H1 (cell line): ENCODE data around the gene CNBP. TPM values are rescaled to one million over a fixed set of nuclear protein-coding genes. Genes with fewer than 3 reads are reported as not detected.

Source experiments
- CTCF ChIA-PET: fragments of 300-600 bp; sonication (Branson Sonifier 250); formaldehyde crosslinking; loops from one replicate; lab custom pipeline; 2021; ENCODE audit not compliant: partially characterized antibody; lab: Charles Lee
- POLR2A ChIA-PET: fragments of 300-600 bp; sonication (Branson Sonifier 250); formaldehyde crosslinking; loops from one replicate; lab custom pipeline; 2021; ENCODE audit warnings: inconsistent platforms; ENCODE audit not compliant: partially characterized antibody; lab: Charles Lee
- DNase-seq, 2 experiments: peaks; one replicate each; pipeline versions ENCODE4 v3.0.0 to v3.0.0-alpha.2; 2010 to 2022; ENCODE audit warnings: low spot score in 2 of 2, low read depth in 1 of 2, mixed read lengths in 1 of 2
- FAIRE-seq: peaks from 2 replicates; lab custom pipeline; 2011; peaks lifted over from hg19 to GRCh38; lab: Jason Lieb, UNC
- H2AFZ ChIP-seq: 2 replicates; pipeline ENCODE4 v1.8.1; 2012; ENCODE audit warnings: low read length, inconsistent platforms
- H2AK5ac ChIP-seq: 2 replicates; pipeline ENCODE4 v1.6.1; 2013; ENCODE audit warnings: low read depth, low read length
- H2BK120ac ChIP-seq: replicated peaks from 2 replicates; pipeline ENCODE3; 2013; ENCODE audit warnings: low read depth, low read length, inconsistent platforms
- H2BK12ac ChIP-seq: 2 replicates; pipeline ENCODE4 v1.6.1; 2013; ENCODE audit warnings: low read depth, low read length
- H2BK15ac ChIP-seq: 2 replicates; pipeline ENCODE4 v1.6.1; 2013; ENCODE audit warnings: low read length
- H2BK20ac ChIP-seq: 2 replicates; pipeline ENCODE4 v1.6.1; 2013; ENCODE audit warnings: low read length
- H2BK5ac ChIP-seq: 2 replicates; pipeline ENCODE4 v1.6.1; 2013; ENCODE audit warnings: low read depth, low read length
- H3K14ac ChIP-seq: 2 replicates; pipeline ENCODE4 v1.6.1; 2013; ENCODE audit warnings: inconsistent platforms; ENCODE audit not compliant: insufficient read length
- H3K18ac ChIP-seq: 2 replicates; pipeline ENCODE4 v1.6.1; 2013; ENCODE audit warnings: low read length; ENCODE audit errors: extremely low read depth
- H3K23ac ChIP-seq: 2 replicates; pipeline ENCODE4 v1.6.1; 2013; ENCODE audit warnings: inconsistent platforms; ENCODE audit not compliant: insufficient read length
- H3K23me2 ChIP-seq: 2 replicates; pipeline ENCODE4 v1.6.1; 2013; ENCODE audit warnings: low read depth, low read length
- H3K27ac ChIP-seq: 2 replicates; pipeline ENCODE4 v1.6.1; 2011; ENCODE audit warnings: low read depth, low read length, inconsistent platforms
- H3K27me3 ChIP-seq, 4 experiments: replicated peaks in 1 of 4; 1 replicate in 1 of 4; 2 replicates in 3 of 4; pipeline versions ENCODE4 v1.6.1 to v1.8.1; 2011 to 2013; ENCODE audit warnings: low read length in 3 of 4, mild to moderate bottlenecking in 3 of 4, inconsistent platforms in 2 of 4, mixed read lengths in 2 of 4, moderate library complexity in 1 of 4; ENCODE audit not compliant: control insufficient read depth in 3 of 4, insufficient read depth in 3 of 4; ENCODE audit errors: extremely low read depth in 1 of 4
- H3K36me3 ChIP-seq, 4 experiments: 2 replicates each; pipeline versions ENCODE4 v1.6.1 to v1.8.1; 2011 to 2013; ENCODE audit warnings: mild to moderate bottlenecking in 4 of 4, low read length in 3 of 4, moderate library complexity in 2 of 4, control low read depth in 1 of 4, inconsistent platforms in 1 of 4; ENCODE audit not compliant: insufficient read depth in 4 of 4, control insufficient read depth in 2 of 4
- H3K4ac ChIP-seq: replicated peaks from 2 replicates; pipeline ENCODE3; 2013; ENCODE audit warnings: low read length, low read depth, mixed read lengths, inconsistent platforms; ENCODE audit not compliant: insufficient read length
- H3K4me1 ChIP-seq, 4 experiments: replicated peaks in 1 of 4; 1 replicate in 1 of 4; 2 replicates in 3 of 4; pipeline versions ENCODE4 v1.6.1 to v1.8.1; 2011 to 2013; ENCODE audit warnings: low read length in 3 of 4, inconsistent platforms in 2 of 4, mixed read lengths in 1 of 4; ENCODE audit not compliant: insufficient read depth in 4 of 4, control insufficient read depth in 3 of 4
- H3K4me2 ChIP-seq, 2 experiments: 2 replicates each; pipeline versions ENCODE4 v1.6.1 to v1.8.1; 2011 to 2013; ENCODE audit warnings: low read depth in 2 of 2, low read length in 2 of 2, control low read depth in 1 of 2, inconsistent platforms in 1 of 2, mild to moderate bottlenecking in 1 of 2; ENCODE audit not compliant: insufficient read depth in 1 of 2
- H3K4me3 ChIP-seq, 4 experiments: fragments of 200-600, 300-600 bp in 1 of 4; sonication (generic), shearing (Covaris generic), sonication (Bioruptor Twin) in 1 of 4; 2 replicates each; pipeline versions ENCODE4 v1.5.1 to v1.8.1; 2011 to 2016; ENCODE audit warnings: low read length in 4 of 4, low read depth in 3 of 4, control low read depth in 2 of 4, inconsistent platforms in 2 of 4, mild to moderate bottlenecking in 2 of 4, mixed read lengths in 1 of 4, moderate library complexity in 1 of 4; ENCODE audit not compliant: insufficient read depth in 2 of 4; ENCODE audit errors: extremely low read depth in 1 of 4
- H3K56ac ChIP-seq: replicated peaks from 2 replicates; pipeline ENCODE3; 2013; ENCODE audit warnings: low read depth, mild to moderate bottlenecking, mixed read lengths, low read length, inconsistent platforms; ENCODE audit not compliant: insufficient read length
- H3K79me1 ChIP-seq: 2 replicates; pipeline ENCODE4 v1.6.1; 2013; ENCODE audit warnings: low read depth, low read length, control low read depth
- H3K79me2 ChIP-seq, 2 experiments: 2 replicates each; pipeline versions ENCODE4 v1.6.1 to v1.8.1; 2012 to 2013; ENCODE audit warnings: low read length in 2 of 2, mild to moderate bottlenecking in 2 of 2, inconsistent platforms in 1 of 2; ENCODE audit not compliant: insufficient read depth in 2 of 2, control insufficient read depth in 1 of 2
- H3K9ac ChIP-seq, 4 experiments: replicated peaks in 1 of 4; 1 replicate in 1 of 4; 2 replicates in 3 of 4; pipeline versions ENCODE4 v1.6.1 to v1.8.1; 2011 to 2013; ENCODE audit warnings: low read depth in 3 of 4, low read length in 3 of 4, control low read depth in 2 of 4, mild to moderate bottlenecking in 2 of 4, moderate library complexity in 2 of 4, inconsistent platforms in 1 of 4; ENCODE audit errors: extremely low read depth in 1 of 4
- H3K9me3 ChIP-seq, 2 experiments: 2 replicates each; pipeline versions ENCODE4 v1.6.1 to v1.8.1; 2012 to 2013; ENCODE audit warnings: mild to moderate bottlenecking in 2 of 2, moderate library complexity in 2 of 2, control low read depth in 1 of 2, inconsistent platforms in 1 of 2, low read depth in 1 of 2, low read length in 1 of 2, mixed read lengths in 1 of 2; ENCODE audit not compliant: insufficient read depth in 2 of 2
- H4K20me1 ChIP-seq, 2 experiments: replicated peaks in 1 of 2; 2 replicates each; pipeline versions ENCODE3 to v1.8.1; 2011 to 2013; ENCODE audit warnings: inconsistent platforms in 2 of 2, low read length in 2 of 2, mild to moderate bottlenecking in 1 of 2; ENCODE audit not compliant: insufficient read depth in 2 of 2, control insufficient read depth in 1 of 2
- H4K5ac ChIP-seq: 2 replicates; pipeline ENCODE4 v1.6.1; 2013; ENCODE audit warnings: low read length, low read depth, mixed read lengths, inconsistent platforms; ENCODE audit not compliant: insufficient read length
- H4K8ac ChIP-seq: 2 replicates; pipeline ENCODE4 v1.8.0; 2013; ENCODE audit warnings: mild to moderate bottlenecking, moderate library complexity, low read length, inconsistent platforms; ENCODE audit not compliant: insufficient read depth; ENCODE audit errors: extremely low read depth
- H4K91ac ChIP-seq: replicated peaks from 2 replicates; pipeline ENCODE3; 2013; ENCODE audit warnings: low read length, mixed read lengths, inconsistent platforms; ENCODE audit not compliant: insufficient read length
- EP300 ChIP-seq, 2 experiments: IDR thresholded peaks; 1 replicate in 1 of 2; 2 replicates in 1 of 2; pipeline ENCODE4 v1.6.1; 2011 to 2012; ENCODE audit warnings: low read depth in 2 of 2, low read length in 2 of 2, mild to moderate bottlenecking in 2 of 2, borderline replicate concordance in 1 of 2, inconsistent platforms in 1 of 2, moderate library complexity in 1 of 2
- EZH2 ChIP-seq: fragments of 200-600 bp; sonication (generic); IDR thresholded peaks from 2 replicates; pipeline ENCODE4 v1.7.1; 2012; ENCODE audit warnings: low read depth, mild to moderate bottlenecking, moderate library complexity, low read length, inconsistent platforms; ENCODE audit not compliant: severe bottlenecking
- RNF2 ChIP-seq: fragments of 200-900, 300-1000 bp; sonication (generic); IDR thresholded peaks from 2 replicates; pipeline ENCODE4 v1.7.1; 2016; ENCODE audit warnings: borderline replicate concordance, low read depth, mild to moderate bottlenecking, antibody characterized with exemption, low read length; ENCODE audit not compliant: poor library complexity, severe bottlenecking; ENCODE audit errors: missing control alignments
- SAP30 ChIP-seq: fragments of 300-600 bp; sonication (generic); IDR thresholded peaks from 2 replicates; pipeline ENCODE4 v1.7.1; 2012; ENCODE audit warnings: low read length, moderate library complexity, mild to moderate bottlenecking, inconsistent platforms; ENCODE audit not compliant: insufficient read depth, insufficient replicate concordance
- SP1 ChIP-seq: IDR thresholded peaks from 2 replicates; pipeline ENCODE4 v1.6.1; 2011; ENCODE audit warnings: low read depth, low read length
- TAF1 ChIP-seq: IDR thresholded peaks from 2 replicates; pipeline ENCODE4 v1.6.1; 2011; ENCODE audit warnings: mild to moderate bottlenecking, low read depth, low read length
- TEAD4 ChIP-seq: IDR thresholded peaks from 2 replicates; pipeline ENCODE4 v1.6.1; 2012; ENCODE audit warnings: low read depth, low read length, inconsistent platforms, mixed read lengths
- WGBS, 2 experiments: shearing (Covaris generic) in 1 of 2; methylation state at CpG; one replicate each; pipeline versions ENCODE4 v1.1.6 to v1.1.7; 2013 to 2015; ENCODE audit warnings: low lambda C conversion rate in 2 of 2, mixed read lengths in 2 of 2, inconsistent platforms in 1 of 2, low coverage in 1 of 2, missing lambda C conversion rate in 1 of 2; ENCODE audit not compliant: insufficient replicate concordance in 2 of 2, insufficient coverage in 1 of 2, insufficient read length in 1 of 2; ENCODE audit errors: extremely low coverage in 1 of 2, missing lambda C conversion rate in 1 of 2; 5-methylcytosine and 5-hydroxymethylcytosine counted together
- polyA plus RNA-seq, 7 experiments: library from polyadenylated mRNA; depleted of rRNA in 3 of 7; stranded (reverse) in 5 of 7; unstranded in 2 of 7; fragments of >200 nt in 5 of 7; fragments of 200-250 nt in 2 of 7; gene quantifications; 1 replicate in 5 of 7; 2 replicates in 1 of 7; 4 replicates in 1 of 7; pipeline versions ENCODE4 v1.2.1 to v1.2.3, GENCODE V29; 2011 to 2013; ENCODE audit warnings: missing spikeins in 2 of 7, mixed read lengths in 2 of 7
- total RNA-seq: library from RNA; stranded (reverse); fragmentation: NEBNext Ultra II Directional; extraction: Animal tissue kit (Norgen Biotek cat#: 25700); gene quantifications from 2 replicates; pipeline ENCODE4 v1.2.1, GENCODE V29; 2021

Gene CNBP
- total and polyA plus RNA-seq, 2 of the 8 experiments (the other 6 are each of a cell fraction or from before 2014, with no cell fraction given) = 315 to 371 TPM

DNA sequence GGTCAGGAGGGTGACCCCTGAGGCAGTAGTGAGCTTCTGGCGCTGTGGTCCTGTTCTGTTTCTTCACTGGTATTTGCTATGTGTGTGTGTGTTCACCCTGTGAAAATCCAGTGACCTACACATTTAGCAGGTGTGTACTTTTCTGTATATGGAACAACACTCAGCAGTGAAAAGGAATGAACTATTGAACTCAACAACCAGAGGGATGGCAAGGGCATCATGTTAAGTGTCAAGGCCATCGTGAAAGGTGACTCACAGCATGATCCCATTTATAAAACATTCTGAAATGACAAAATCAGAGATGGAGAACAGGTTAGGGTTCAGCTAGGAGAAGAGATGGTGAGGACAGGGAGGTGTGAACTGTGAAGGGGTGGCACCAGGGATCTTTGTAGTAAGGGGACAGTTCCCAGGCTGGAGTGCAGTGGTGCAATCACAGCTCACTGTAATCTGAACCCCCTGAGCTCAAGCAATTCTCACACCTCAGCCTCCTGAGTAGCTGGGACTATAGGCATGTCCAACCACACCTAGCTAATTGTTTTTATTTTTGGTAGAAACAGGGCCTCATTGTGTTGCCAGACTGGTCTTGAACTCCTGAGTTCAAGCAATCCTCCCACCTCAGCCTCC, 52.1 kb downstream of the CNBP start:
- DNase-seq = no peak

More for the DNA sequence above, 52.1 kb downstream of the CNBP start:
- Histone ChIP-seq H4K5ac (no peak overlapping the region), H4K20me1 (peaks cover 0 to 6% of the 10 kb centered on the region in 2 experiments), H3K4me2 (no peak overlapping the region), H2BK120ac (no peak overlapping the region), H2BK12ac (no peak overlapping the region), H3K23me2 (no peaks in the 10 kb centered on the region), H2BK20ac (no peak overlapping the region), H3K79me2 (no peaks in the 10 kb centered on the region), H3K9me3 (no peaks in the 10 kb centered on the region), H3K79me1 (no peaks in the 10 kb centered on the region), H2BK15ac (no peak overlapping the region), H4K91ac (no peak overlapping the region), H2BK5ac (no peak overlapping the region), H3K27ac (no peak overlapping the region), H3K27me3 (no peaks in the 10 kb centered on the region), H3K36me3 (peaks cover 7 to 34% (median 29%) of the 10 kb centered on the region in 4 experiments; a peak in 7 of 8 replicates), H3K56ac (no peak overlapping the region), H3K4ac (no peak overlapping the region), H3K9ac (no peak overlapping the region), H2AFZ (no peak overlapping the region), H3K4me1 (no peaks in the 10 kb centered on the region), H4K8ac (no peak overlapping the region), H3K23ac (no peak overlapping the region), H3K18ac (no peak overlapping the region), H2AK5ac (no peak overlapping the region), H3K4me3 (no peak overlapping the region), H3K14ac (no peak overlapping the region)
- TF ChIP-seq EP300 (IDR thresholded peaks at IDR 0.05; ENCODE audit: borderline replicate concordance in 1 of 2, low read depth in 2 of 2, low read length in 2 of 2) = no peak
- no peak for TF ChIP-seq SAP30
- no peak for TF ChIP-seq TAF1
- no peak for TF ChIP-seq SP1
- no peak for TF ChIP-seq RNF2
- no peak for TF ChIP-seq EZH2
- no peak for TF ChIP-seq TEAD4
- POLR2A ChIA-PET = interaction anchor here (0.6 to 2.0 kb wide), 3 partner anchors 12 to 115 kb away, joined by 3 to 6 read pairs (median 3); no protein-coding TSS in a partner anchor
- FAIRE-seq = no peak
- WGBS, 2 experiments = 93% methylated on average over 2 of the region's 2 CpGs; no CpG with 5 or more reads in 1 of the 2 experiments
- CTCF ChIA-PET = interaction anchor here (0.6 to 4.2 kb wide), 8 partner anchors 9 to 594 kb away, joined by 3 to 17 read pairs (median 3); partner anchors contain the start of gene RAB43
